ENCODE results near the gene EPB42.

DNA sequence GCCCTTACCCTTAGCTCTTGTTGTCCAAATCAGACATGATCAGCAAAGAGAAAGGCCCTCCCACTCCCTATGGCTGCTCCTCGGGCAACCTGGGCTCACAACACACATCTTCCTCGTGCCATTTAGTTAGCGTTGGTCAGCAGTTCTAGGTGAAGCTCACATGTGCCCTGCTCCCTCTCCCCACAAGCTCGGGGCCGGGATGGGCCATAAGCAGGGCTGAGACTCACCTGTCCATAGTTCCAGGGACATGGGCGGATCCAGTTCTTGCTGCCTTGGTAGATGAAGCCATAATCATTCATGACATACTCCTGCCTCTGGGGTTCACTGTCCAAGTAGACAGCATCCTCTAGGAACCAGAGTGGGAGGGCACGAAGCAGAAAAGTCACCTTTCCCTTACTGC lies 35.5 kb upstream of the EPB42 start:
- TF ChIP-seq, protein P1, sequence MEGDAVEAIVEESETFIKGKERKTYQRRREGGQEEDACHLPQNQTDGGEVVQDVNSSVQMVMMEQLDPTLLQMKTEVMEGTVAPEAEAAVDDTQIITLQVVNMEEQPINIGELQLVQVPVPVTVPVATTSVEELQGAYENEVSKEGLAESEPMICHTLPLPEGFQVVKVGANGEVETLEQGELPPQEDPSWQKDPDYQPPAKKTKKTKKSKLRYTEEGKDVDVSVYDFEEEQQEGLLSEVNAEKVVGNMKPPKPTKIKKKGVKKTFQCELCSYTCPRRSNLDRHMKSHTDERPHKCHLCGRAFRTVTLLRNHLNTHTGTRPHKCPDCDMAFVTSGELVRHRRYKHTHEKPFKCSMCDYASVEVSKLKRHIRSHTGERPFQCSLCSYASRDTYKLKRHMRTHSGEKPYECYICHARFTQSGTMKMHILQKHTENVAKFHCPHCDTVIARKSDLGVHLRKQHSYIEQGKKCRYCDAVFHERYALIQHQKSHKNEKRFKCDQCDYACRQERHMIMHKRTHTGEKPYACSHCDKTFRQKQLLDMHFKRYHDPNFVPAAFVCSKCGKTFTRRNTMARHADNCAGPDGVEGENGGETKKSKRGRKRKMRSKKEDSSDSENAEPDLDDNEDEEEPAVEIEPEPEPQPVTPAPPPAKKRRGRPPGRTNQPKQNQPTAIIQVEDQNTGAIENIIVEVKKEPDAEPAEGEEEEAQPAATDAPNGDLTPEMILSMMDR (IDR thresholded peaks at IDR 0.05; ENCODE audit: borderline replicate concordance, extremely low read depth, low read length, poor library complexity, severe bottlenecking): no peak
- TF ChIP-seq EZH2 (IDR thresholded peaks at IDR 0.05; ENCODE audit: borderline replicate concordance, low read depth, low read length, severe bottlenecking): no peak

Data from DND-41 (cell line).